Measurements from ENCODE around the gene DDX42. TPM values are rescaled to one million over a fixed set of nuclear protein-coding genes. Genes with fewer than 3 reads are reported as not detected.

DDX42 gene
- total and polyA plus RNA-seq, 3 donors from 2014 or later = 124 to 203 (median 173) TPM

DNA sequence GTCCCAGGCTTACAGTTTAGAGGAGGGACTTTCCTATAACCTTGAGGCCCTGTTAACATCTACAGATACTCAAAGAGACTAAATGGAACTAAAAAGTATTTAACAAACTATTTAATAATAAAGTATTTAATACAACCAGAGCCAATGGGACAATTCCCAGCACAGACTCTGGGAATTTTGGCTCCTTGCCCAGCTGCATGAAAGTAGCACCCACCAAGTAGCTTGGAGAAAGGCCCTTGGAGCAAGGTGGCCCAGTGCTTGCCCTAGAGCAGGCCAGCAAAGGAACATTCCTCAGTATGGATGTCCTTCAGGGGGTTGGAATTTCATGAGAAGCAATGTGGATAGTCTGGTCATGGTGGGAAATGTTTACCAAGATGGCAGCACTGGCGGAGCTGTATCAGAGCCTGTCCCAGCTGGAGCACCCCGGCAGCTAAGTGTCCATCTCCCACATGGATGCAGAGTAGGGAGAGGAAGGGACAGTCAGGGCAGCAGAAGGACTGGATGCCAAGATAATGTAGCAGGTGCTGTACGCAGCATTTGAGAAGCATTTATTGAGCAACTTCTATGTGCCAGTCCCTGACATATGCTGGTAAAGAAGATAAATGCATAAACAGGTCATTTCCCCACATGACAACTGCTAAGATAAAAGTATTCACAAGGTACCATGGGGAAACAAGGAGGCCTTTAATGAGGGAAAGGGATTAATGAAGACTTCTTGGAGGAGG is 73.7 kb downstream of the DDX42 start:
- H3K27me3 ChIP-seq = no peaks in the 10 kb centered on the region
- peaks cover 3% of the 10 kb centered on the region for H3K4me1 ChIP-seq
- WGBS, 2 donors = 79 to 82% methylated on average over 3 of the region's 3 CpGs
- no peak overlapping the region for H3K27ac ChIP-seq
- TF ChIP-seq, protein P1, sequence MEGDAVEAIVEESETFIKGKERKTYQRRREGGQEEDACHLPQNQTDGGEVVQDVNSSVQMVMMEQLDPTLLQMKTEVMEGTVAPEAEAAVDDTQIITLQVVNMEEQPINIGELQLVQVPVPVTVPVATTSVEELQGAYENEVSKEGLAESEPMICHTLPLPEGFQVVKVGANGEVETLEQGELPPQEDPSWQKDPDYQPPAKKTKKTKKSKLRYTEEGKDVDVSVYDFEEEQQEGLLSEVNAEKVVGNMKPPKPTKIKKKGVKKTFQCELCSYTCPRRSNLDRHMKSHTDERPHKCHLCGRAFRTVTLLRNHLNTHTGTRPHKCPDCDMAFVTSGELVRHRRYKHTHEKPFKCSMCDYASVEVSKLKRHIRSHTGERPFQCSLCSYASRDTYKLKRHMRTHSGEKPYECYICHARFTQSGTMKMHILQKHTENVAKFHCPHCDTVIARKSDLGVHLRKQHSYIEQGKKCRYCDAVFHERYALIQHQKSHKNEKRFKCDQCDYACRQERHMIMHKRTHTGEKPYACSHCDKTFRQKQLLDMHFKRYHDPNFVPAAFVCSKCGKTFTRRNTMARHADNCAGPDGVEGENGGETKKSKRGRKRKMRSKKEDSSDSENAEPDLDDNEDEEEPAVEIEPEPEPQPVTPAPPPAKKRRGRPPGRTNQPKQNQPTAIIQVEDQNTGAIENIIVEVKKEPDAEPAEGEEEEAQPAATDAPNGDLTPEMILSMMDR (IDR thresholded peaks at IDR 0.05) = no peak
- no peak for TF ChIP-seq POLR2A (IDR thresholded peaks at IDR 0.05)
- H3K4me3 ChIP-seq = no peak overlapping the region
- DNase-seq = no peak
- no peaks in the 10 kb centered on the region for H3K9me3 ChIP-seq
- no peaks in the 10 kb centered on the region for H3K36me3 ChIP-seq (ENCODE audit: low read depth, missing control alignments)
- intact Hi-C loops (cut with DNase I; ENCODE audit: low total_unique reads) = no loop called here

DNA sequence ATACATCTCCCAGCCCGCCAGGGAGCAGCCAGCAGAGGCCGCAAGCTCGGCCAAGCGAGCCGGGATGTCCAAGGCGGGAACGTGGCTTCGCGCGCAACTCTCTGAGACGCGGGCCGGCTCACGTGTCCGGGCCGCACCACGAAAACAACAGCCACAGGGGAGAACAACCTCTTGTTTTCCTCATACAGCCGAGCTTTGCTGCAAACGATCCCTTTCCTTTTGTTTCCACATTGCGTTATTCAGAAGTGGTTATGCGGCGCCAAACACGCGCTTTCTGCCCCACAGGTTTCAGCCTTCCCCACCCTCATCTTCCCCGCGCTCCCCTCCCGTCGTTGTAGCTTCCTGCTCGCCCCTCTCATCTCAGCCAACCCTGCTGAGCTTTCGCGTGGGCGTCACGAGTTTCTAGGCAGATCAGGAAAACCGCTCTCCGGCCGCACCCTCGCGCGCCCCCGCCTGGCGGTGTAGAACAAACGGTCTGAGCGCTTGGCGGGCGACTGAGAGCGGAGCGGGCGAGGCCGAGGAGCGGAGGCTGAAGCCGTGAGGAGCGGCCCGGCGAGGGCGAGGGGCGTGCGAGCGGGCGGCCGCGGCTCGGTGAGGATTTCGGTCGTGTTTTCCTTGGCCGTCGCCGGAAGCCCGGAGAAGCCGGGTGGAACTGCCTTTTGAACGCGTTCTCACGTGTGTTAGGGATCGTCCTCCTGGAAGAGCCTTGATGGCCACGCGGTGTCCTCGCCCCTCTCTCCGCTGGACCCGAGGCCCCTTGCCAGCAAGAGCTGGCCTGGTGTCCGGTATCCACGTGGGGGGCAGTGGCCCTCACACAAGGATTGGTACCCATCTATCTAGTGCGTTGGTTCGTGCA is 75.1 kb downstream of the DDX42 start:
- Histone ChIP-seq H3K36me3 (ENCODE audit: low read depth, missing control alignments) (no peaks in the 10 kb centered on the region), H3K27ac (peak overlapping the region; percentile 2 to 80), H3K27me3 (no peaks in the 10 kb centered on the region), H3K4me3 (peak overlapping the region; percentile 34 to 48), H3K9me3 (no peaks in the 10 kb centered on the region), H3K4me1 (peaks cover 3% of the 10 kb centered on the region)
- intact Hi-C loops (cut with DNase I; ENCODE audit: low total_unique reads) = no loop called here
- 5 to 7% methylated on average over 35 to 82 of the region's 82 CpGs for WGBS, 2 donors
- TF ChIP-seq, protein P1 (IDR thresholded peaks at IDR 0.05) = peak; percentile 69 to 85 (median 74)
- no peak for TF ChIP-seq POLR2A (IDR thresholded peaks at IDR 0.05)
- DNase-seq = peak; percentile 95

DNA sequence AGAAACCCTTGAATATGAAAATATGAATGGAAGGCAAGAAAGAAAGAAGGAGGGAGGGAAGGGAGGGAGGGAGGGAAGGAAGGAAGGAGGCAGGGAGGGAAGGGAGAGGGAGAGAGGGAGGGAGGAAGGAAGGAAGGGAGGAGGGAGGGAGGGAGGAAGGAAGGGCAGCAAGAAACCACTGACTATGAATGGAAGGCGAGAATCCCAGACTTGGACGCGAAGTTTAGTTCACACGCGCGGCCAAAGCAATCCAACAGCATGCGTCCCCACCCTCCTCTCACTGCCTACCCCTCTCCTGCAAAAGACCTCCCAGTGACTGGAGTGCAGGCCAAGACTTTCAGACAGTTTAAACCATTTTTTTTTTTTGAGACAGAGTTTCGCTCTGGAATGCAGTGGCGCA is 76.4 kb downstream of the DDX42 start:
- DNase-seq = no peak
- no peaks in the 10 kb centered on the region for H3K27me3 ChIP-seq
- H3K27ac ChIP-seq = no peak overlapping the region
- H3K9me3 ChIP-seq = no peaks in the 10 kb centered on the region
- no peaks in the 10 kb centered on the region for H3K36me3 ChIP-seq (ENCODE audit: low read depth, missing control alignments)
- H3K4me3 ChIP-seq = no peak overlapping the region
- 52 to 65% methylated on average over 9 of the region's 9 CpGs for WGBS, 2 donors
- H3K4me1 ChIP-seq = peaks cover 3% of the 10 kb centered on the region
- TF ChIP-seq, protein P1 (IDR thresholded peaks at IDR 0.05) = no peak
- TF ChIP-seq POLR2A (IDR thresholded peaks at IDR 0.05) = no peak
- intact Hi-C loops (cut with DNase I; ENCODE audit: low total_unique reads) = no loop called here

DNA sequence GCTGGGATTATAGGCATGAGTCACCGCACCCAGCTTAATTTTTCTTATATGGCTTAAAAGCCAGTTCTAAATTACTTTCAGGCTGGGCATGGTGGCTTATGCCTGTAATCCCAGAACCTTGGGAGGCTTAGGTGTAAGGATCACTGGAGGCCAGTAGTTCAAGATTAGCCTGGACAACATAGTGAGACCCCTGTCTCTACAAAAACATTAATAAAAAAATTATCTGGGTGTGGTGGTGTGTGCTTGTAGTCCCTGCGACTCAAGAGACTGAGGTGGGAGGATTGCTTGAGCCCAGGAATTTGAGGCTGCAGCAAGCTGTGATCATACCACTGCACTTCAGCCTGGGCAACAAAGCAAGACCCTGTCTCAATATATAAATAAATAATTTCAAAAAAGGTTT is 79.3 kb downstream of the DDX42 start:
- DNase-seq = no peak
- intact Hi-C loops (cut with DNase I; ENCODE audit: low total_unique reads) = no loop called here
- Histone ChIP-seq H3K9me3 (no peaks in the 10 kb centered on the region), H3K27ac (no peak overlapping the region), H3K4me1 (no peaks in the 10 kb centered on the region), H3K36me3 (ENCODE audit: low read depth, missing control alignments) (no peaks in the 10 kb centered on the region), H3K4me3 (no peak overlapping the region), H3K27me3 (no peaks in the 10 kb centered on the region)
- 78 to 81% methylated on average over 2 of the region's 2 CpGs for WGBS, 2 donors
- TF ChIP-seq, protein P1 (IDR thresholded peaks at IDR 0.05) = no peak
- TF ChIP-seq POLR2A (IDR thresholded peaks at IDR 0.05) = no peak

Measured in testis (tissue), 3 donors.